Caki2 (cell line): ENCODE data around the gene RASGRF1. TPM values are rescaled to one million over a fixed set of nuclear protein-coding genes. Genes with fewer than 3 reads are reported as not detected.
"Not testable (repeated sequence)": the region's sequence is repeated elsewhere in the genome, so short reads cannot be mapped to it uniquely, and the experiment has no call there.

Source experiments
- DNase-seq: peaks from one replicate; pipeline ENCODE4 v3.0.0-alpha.2; 2015; ENCODE audit warnings: low read depth
- in situ Hi-C: cut with HindIII; loops from 2 replicates; pipeline ENCODE4 v1.10.0; 2016; ENCODE audit warnings: low sequenced_read_pairs, low pct_unique_long_range_greater_than_20kb, mixed read lengths
- total RNA-seq: library from RNA; depleted of rRNA; stranded (reverse); fragments of >200 nt; shearing (Covaris generic); gene quantifications from 2 replicates; pipeline ENCODE4 v1.2.3, GENCODE V29; 2014; ENCODE audit warnings: low replicate concordance

The RASGRF1 gene
- total RNA-seq, 1 experiment from 2014 or later, result not detected

DNA sequence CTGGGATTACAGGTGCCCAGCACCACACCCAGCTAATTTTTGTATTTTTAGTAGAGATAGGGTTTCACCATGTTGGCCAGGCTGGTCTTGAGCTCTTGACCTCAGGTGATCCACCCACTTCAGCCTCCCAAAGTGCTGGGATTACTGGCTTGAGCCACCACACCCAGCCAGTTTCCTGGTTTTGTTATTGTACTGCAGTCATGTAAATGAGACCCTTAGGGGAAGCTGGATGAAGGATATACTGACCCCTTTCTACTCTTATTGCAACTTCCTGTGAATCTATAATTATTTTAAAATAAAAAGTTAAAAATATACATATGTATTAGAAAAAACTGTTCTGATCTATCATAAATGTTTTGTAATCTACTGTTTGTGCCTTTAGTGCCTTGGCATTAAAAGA, 20.8 kb upstream of the RASGRF1 start:
- in situ Hi-C loops, DNase-seq: not testable (repeated sequence)

DNA sequence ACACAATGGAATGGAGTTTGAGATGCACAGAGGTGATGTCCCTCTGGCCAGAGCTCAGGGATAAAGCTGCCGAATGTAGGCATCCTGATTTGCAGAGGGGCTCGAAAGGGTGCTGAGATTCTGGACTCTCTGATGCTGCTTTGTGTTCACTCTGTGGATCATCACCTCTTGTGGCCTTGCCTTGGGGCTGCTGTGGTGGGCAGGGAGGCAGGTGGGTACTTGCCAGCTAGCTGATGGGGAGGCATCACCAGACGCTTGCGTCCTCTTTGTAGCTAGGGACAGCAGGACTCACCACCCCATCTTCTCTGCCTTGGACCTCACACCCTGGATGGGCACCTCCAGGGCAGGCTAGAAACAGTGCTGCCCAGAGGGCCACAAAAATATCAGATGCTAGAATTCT, 14.6 kb upstream of the RASGRF1 start:
- DNase-seq, result no peak
- in situ Hi-C loops, result no loop called here

DNA sequence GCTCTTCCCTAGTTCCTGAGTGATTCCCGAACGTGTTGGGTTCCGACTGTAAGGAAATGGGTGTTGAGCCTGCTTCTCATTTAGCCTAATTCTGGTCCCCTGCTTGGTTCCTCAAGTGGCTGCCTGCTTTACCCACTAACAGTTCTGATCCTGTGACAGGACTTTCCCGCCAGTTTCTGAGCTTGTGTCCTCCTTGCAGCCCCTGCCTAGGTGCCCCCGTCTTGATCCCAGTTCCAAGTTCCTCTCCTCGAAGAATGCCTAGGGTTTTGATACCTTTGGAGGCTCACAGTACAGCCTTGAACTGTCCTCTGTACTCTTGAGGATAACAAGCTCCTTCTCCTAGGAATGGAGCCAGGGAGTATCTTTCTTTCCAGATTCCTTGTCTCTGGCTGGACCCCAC, 12.0 kb upstream of the RASGRF1 start:
- DNase-seq, result no peak
- in situ Hi-C loops, result no loop called here

DNA sequence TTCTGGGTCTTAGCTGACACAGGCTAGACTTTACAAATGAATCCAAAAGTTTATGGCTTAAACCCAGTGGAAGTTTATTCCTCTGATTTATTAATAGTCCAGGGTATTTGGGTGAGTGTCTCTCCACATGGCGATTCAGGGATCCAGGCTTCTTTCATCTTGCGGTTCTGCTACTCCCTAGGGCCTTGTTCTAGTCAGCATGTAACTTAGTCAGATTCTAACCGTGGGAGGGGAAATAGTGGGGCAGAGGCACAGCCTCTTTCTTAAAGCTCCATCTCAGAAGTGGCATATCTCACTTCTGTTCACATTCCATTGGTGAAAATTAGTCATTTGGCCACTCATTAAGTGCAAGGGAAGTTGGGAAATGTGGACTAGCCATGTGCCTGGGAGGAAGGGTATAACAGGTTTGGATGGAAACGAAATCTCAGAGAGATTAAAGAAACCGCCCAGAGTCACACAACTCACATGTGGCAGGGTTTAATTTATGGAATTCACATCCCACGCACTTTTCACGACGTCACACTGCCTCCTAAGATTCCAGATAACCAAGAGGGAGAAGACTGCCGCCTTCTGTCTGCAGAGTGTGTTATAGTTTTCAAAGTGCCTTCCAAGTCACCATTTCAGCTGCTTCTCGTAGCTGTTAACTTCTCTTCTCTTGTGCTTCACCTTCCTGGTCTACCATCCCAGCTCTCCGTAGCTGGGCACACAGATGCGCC, 11.4 kb upstream of the RASGRF1 start:
- no peak for DNase-seq
- in situ Hi-C loops, result no loop called here

GRCh38 chr15:79099692-79100091, 9.1 kb upstream of the RASGRF1 start:
- DNase-seq, result no peak
- in situ Hi-C loops, result no loop called here

DNA sequence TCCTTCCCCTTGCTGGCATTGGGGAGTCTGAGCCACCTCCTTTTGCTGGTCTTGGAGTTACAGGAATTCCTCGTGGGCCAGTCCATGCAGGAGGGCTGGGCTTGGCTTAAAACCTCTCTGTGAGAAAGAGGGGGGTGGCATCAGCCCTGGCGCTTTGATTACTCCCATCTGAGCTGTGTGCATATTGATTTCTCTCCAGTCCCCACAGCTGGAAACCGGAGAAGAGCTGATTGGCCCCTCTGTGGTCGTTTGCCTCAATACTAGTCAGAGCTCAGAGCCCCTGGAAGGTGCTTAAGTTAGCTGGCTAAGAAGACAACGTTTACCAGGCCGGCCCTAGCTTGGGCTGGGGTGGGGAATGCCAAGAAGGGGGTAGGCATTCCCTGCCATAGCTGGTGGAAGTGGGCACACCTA, 4.0 kb upstream of the RASGRF1 start:
- in situ Hi-C loops, result no loop called here

GRCh38 chr15:79093352-79093935, 2.9 kb upstream of the RASGRF1 start:
- in situ Hi-C loops, result no loop called here
- DNase-seq, result no peak

More for the DNA sequence above, 4.0 kb upstream of the RASGRF1 start:
- DNase-seq, result no peak

GRCh38 chr15:79092382-79092781, 1.8 kb upstream of the RASGRF1 start:
- no peak for DNase-seq
- in situ Hi-C loops, result no loop called here

- in situ Hi-C loops, result no loop called here
- DNase-seq, result peak; percentile 26
Observed at GRCh38 chr15:79091204-79091867, 756 bp upstream of the RASGRF1 start.

GRCh38 chr15:79089890-79090486, 592 bp downstream of the RASGRF1 start:
- in situ Hi-C loops, result no loop called here
- no peak for DNase-seq

GRCh38 chr15:79089331-79089889, 1.2 kb downstream of the RASGRF1 start:
- DNase-seq, result no peak
- in situ Hi-C loops, result no loop called here

DNA sequence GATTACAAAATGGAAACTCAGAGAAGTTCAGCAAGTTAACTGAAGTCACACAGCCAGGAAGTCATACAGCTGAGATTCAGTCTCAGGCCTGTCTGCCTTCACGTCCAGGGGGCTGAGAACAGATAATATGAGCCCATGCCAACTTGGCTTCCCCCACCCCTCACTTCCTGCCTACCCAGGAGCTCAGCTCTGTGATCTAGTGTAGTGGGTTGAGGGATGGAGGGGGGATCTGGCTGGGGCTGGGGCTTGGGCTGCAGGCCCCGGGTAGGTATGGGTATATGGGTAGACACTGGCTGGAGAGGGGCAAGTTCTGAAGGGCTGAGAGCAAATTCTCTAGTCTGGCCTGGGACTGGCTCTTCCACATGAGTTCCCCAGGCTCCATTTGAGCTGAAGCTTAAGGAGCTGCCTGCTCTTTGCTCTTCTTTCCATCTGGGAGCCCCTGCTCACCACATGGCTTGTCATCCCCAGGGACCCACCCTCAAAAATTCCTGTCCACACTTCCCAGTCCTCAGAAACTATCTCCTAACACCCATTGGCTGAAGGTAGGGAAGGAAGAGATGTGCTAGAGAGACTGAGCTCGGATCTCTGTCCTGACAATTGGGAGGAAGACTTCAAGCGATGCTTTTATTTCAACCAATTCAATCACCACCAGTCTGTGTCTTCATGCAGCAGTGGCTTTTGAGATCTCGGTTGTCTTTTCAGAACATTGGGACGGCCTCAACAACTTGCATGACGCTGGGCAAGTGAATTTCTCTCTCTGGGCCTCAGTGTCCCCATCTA, 2.0 kb downstream of the RASGRF1 start:
- in situ Hi-C loops, result no loop called here
- DNase-seq, result no peak

- in situ Hi-C loops, result no loop called here
Observed at GRCh38 chr15:79086814-79087213, 3.8 kb downstream of the RASGRF1 start.

GRCh38 chr15:79084308-79084968, 6.1 kb downstream of the RASGRF1 start:
- in situ Hi-C loops, result no loop called here
- DNase-seq, result no peak

More at GRCh38 chr15:79086814-79087213, 3.8 kb downstream of the RASGRF1 start:
- DNase-seq, result no peak

- in situ Hi-C loops, result no loop called here
Observed at GRCh38 chr15:79083154-79083553, 7.4 kb downstream of the RASGRF1 start.

DNA sequence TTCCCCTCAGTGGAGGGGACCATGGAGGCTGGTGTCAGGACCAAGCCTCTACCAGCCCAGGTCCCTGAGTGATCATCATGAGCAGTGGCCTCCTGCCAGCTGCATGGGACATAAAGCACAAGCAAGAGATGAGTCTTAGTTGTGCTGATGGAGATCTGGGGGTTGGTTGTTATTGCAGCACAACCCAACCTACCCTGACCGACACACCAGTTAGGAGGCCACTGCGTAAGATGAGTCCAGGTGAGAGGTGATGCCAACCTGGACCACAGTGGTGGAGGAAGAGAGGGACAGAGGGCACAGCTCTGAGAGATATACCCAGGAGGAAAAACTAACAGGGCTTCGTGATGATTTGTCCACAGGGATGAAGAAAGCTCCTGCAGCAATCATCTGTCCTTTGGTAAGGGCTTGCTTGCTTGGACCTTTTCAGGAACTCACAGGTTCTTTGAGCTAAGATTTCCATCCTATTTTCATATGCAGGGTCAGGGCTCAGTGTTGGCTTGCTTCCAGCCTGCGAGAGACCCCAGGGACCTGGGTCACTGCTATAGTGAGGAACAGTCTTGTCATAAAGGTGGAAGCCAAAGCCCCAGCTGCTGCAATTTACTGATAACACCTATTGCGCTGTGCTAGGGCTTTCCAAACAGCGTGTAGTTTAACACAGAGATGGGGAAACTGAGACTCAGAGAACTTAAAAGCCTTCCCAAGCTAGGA, 8.1 kb downstream of the RASGRF1 start:
- DNase-seq, result no peak
- in situ Hi-C loops, result no loop called here

More at GRCh38 chr15:79083154-79083553, 7.4 kb downstream of the RASGRF1 start:
- DNase-seq, result no peak

DNA sequence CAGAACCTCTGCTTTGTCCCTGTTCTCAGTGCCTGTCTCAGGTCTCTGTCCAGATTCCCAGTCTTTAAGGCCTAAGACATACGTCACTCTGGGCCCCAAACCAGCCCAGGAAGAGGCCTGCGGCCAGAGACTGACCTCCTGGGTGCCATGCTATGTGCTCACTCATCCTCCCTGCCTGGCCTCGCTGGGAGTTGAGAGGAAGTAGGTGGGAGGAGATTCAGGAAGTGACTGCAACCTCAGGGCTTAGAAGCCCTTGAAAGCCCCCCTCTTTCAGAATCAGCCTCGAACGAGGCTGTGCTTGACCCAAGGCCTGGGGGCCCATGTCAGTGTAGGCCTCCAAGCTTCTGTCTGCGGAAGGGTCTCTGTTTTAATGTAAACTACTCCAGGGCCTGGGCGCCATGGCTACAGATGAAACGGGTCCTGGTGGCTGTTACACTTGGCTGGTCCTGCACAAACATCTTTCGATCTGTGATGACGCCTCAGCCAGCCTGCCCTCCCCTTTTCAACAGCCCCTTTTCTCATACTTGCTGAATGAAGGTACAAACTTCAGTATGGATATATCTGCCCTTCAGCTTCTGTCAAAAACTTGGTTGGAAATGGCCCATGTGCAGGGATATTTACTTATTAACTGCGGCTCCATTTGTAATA, 11.7 kb downstream of the RASGRF1 start:
- in situ Hi-C loops, result no loop called here
- DNase-seq, result no peak
